HEK293 (cell line): Measurements from ENCODE around the gene COL4A1.

Experiments
- CTCF ChIA-PET: fragments of 350-600 bp; formaldehyde crosslinking; extraction: SDS; loops from one replicate; lab custom pipeline; 2021; ENCODE audit warnings: antibody characterized with exemption; lab: Yijun Ruan, JAX
- POLR2A ChIA-PET: fragments of 300-600 bp; formaldehyde crosslinking; extraction: SDS; loops from one replicate; lab custom pipeline; 2020; ENCODE audit warnings: antibody characterized with exemption, inconsistent platforms; lab: Yijun Ruan, JAX
- H3K27ac ChIP-seq: fragments of 200-500 bp; sonication (Bioruptor generic); 2 replicates; pipeline ENCODE4 v1.5.1; 2014; ENCODE audit warnings: low read depth, low read length, control low read depth, inconsistent platforms; ENCODE audit errors: extremely low read depth
- H3K36me3 ChIP-seq, 2 experiments: fragments of 200-500 bp in 1 of 2; sonication (Bioruptor generic) in 1 of 2; 1 replicate in 1 of 2; 2 replicates in 1 of 2; pipeline ENCODE4 v1.5.1; 2014 to 2017; ENCODE audit warnings: inconsistent platforms in 2 of 2, low read length in 2 of 2; ENCODE audit not compliant: control insufficient read depth in 2 of 2, insufficient read depth in 1 of 2
- H3K4me1 ChIP-seq: fragments of 200-500 bp; sonication (Bioruptor generic); 2 replicates; pipeline ENCODE4 v1.5.1; 2014; ENCODE audit warnings: mild to moderate bottlenecking, low read length, inconsistent platforms; ENCODE audit not compliant: control insufficient read depth, insufficient read depth
- H3K4me3 ChIP-seq: 2 replicates; pipeline ENCODE4 v1.5.1; 2011; ENCODE audit warnings: low read depth, mild to moderate bottlenecking, control low read depth, low read length, moderate library complexity
- H3K9me3 ChIP-seq: fragments of 200-500 bp; sonication (Bioruptor generic); 2 replicates; pipeline ENCODE4 v1.5.1; 2014; ENCODE audit warnings: low read depth, low read length, inconsistent platforms; ENCODE audit not compliant: control insufficient read depth, insufficient read depth
- BCL11B ChIP-seq: fragments of 450-650 bp; formaldehyde crosslinking; IDR thresholded peaks from 2 replicates; pipeline ENCODE4 v1.5.1; 2016; ENCODE audit warnings: low read depth, missing biosample characterization, missing genetic modification characterization
- IKZF3 ChIP-seq: fragments of 450-650 bp; IDR thresholded peaks from 2 replicates; pipeline ENCODE4 v1.5.0; 2018; ENCODE audit warnings: missing biosample characterization, mild to moderate bottlenecking, missing genetic modification characterization, moderate library complexity
- SCRT2 ChIP-seq: fragments of 450-650 bp; formaldehyde crosslinking; IDR thresholded peaks from 2 replicates; pipeline ENCODE4 v1.5.1; 2016; ENCODE audit warnings: missing biosample characterization, missing genetic modification characterization
- TSHZ1 ChIP-seq: fragments of 450-650 bp; formaldehyde crosslinking; IDR thresholded peaks from 2 replicates; pipeline ENCODE4 v1.5.1; 2016; ENCODE audit warnings: missing biosample characterization, missing genetic modification characterization, borderline replicate concordance
- ZFHX2 ChIP-seq: fragments of 450-650 bp; formaldehyde crosslinking; conservative IDR thresholded peaks from 2 replicates; pipeline ENCODE4 v1.5.1; 2016; ENCODE audit warnings: missing biosample characterization, missing genetic modification characterization
- ZFP69B ChIP-seq: fragments of 450-650 bp; formaldehyde crosslinking; IDR thresholded peaks from 2 replicates; pipeline ENCODE4 v1.5.1; 2016; ENCODE audit warnings: missing biosample characterization, missing genetic modification characterization
- ZNF114 ChIP-seq: fragments of 450-650 bp; formaldehyde crosslinking; IDR thresholded peaks from 2 replicates; pipeline ENCODE4 v1.5.0; 2017; ENCODE audit warnings: missing biosample characterization, missing genetic modification characterization
- ZNF174 ChIP-seq: fragments of 450-650 bp; formaldehyde crosslinking; IDR thresholded peaks from 2 replicates; pipeline ENCODE4 v1.5.0; 2017; ENCODE audit warnings: missing biosample characterization, mild to moderate bottlenecking, missing genetic modification characterization
- ZNF175 ChIP-seq: fragments of 450-650 bp; formaldehyde crosslinking; IDR thresholded peaks from 2 replicates; pipeline ENCODE4 v1.5.1; 2016; ENCODE audit warnings: missing biosample characterization, missing genetic modification characterization
- ZNF2 ChIP-seq: fragments of 450-650 bp; formaldehyde crosslinking; IDR thresholded peaks from 2 replicates; pipeline ENCODE4 v1.5.1; 2016; ENCODE audit warnings: missing biosample characterization, missing genetic modification characterization
- ZNF221 ChIP-seq: fragments of 450-650 bp; formaldehyde crosslinking; IDR thresholded peaks from 2 replicates; pipeline ENCODE4 v1.5.1; 2017; ENCODE audit warnings: missing biosample characterization, missing genetic modification characterization, borderline replicate concordance
- ZNF223 ChIP-seq: fragments of 450-650 bp; formaldehyde crosslinking; IDR thresholded peaks from 2 replicates; pipeline ENCODE4 v1.5.1; 2016; ENCODE audit warnings: missing biosample characterization, missing genetic modification characterization
- ZNF23 ChIP-seq: fragments of 450-650 bp; formaldehyde crosslinking; IDR thresholded peaks from 2 replicates; pipeline ENCODE4 v1.5.1; 2016; ENCODE audit warnings: missing biosample characterization, missing genetic modification characterization, borderline replicate concordance
- ZNF239 ChIP-seq: fragments of 450-650 bp; formaldehyde crosslinking; IDR thresholded peaks from 2 replicates; pipeline ENCODE4 v1.5.1; 2016; ENCODE audit warnings: missing biosample characterization, missing genetic modification characterization
- ZNF302 ChIP-seq: fragments of 450-650 bp; formaldehyde crosslinking; IDR thresholded peaks from 2 replicates; pipeline ENCODE4 v1.5.1; 2016; ENCODE audit warnings: missing biosample characterization, missing genetic modification characterization, low read depth
- ZNF510 ChIP-seq: fragments of 450-650 bp; formaldehyde crosslinking; IDR thresholded peaks from 2 replicates; pipeline ENCODE4 v1.5.1; 2018; ENCODE audit warnings: mild to moderate bottlenecking, missing genetic modification characterization, missing biosample characterization; ENCODE audit not compliant: insufficient replicate concordance
- ZNF521 ChIP-seq: fragments of 450-650 bp; formaldehyde crosslinking; IDR thresholded peaks from 2 replicates; pipeline ENCODE4 v1.5.1; 2017; ENCODE audit warnings: missing biosample characterization, mild to moderate bottlenecking, missing genetic modification characterization
- ZNF555 ChIP-seq: fragments of 450-650 bp; formaldehyde crosslinking; conservative IDR thresholded peaks from 2 replicates; pipeline ENCODE4 v1.5.1; 2017; ENCODE audit warnings: missing biosample characterization, mild to moderate bottlenecking, missing genetic modification characterization, inconsistent platforms
- ZNF561 ChIP-seq: fragments of 450-650 bp; IDR thresholded peaks from 2 replicates; pipeline ENCODE4 v1.5.1; 2018; ENCODE audit warnings: missing biosample characterization, missing genetic modification characterization, borderline replicate concordance
- ZNF585B ChIP-seq: fragments of 450-650 bp; formaldehyde crosslinking; IDR thresholded peaks from 2 replicates; pipeline ENCODE4 v1.5.1; 2016; ENCODE audit warnings: missing biosample characterization, missing genetic modification characterization
- ZNF785 ChIP-seq: fragments of 450-650 bp; formaldehyde crosslinking; IDR thresholded peaks from 2 replicates; pipeline ENCODE4 v1.5.1; 2016; ENCODE audit warnings: missing biosample characterization, missing genetic modification characterization
- ZSCAN4 ChIP-seq: fragments of 450-650 bp; formaldehyde crosslinking; IDR thresholded peaks from 2 replicates; pipeline ENCODE4 v1.5.1; 2017; ENCODE audit warnings: missing biosample characterization, missing genetic modification characterization

COL4A1 gene

GRCh38 chr13:110195547-110196485, 111.1 kb downstream of the COL4A1 start:
- H3K36me3 ChIP-seq, result peaks cover 0 to 14% of the 10 kb centered on the region in 2 experiments; a peak in 1 of 3 replicates
- no peak for TF ChIP-seq ZNF239
- TF ChIP-seq TSHZ1 (tag by site-specific recombination), result no peak
- no peak for TF ChIP-seq ZNF175 (tag by site-specific recombination)
- TF ChIP-seq ZSCAN4 (tag by site-specific recombination), result no peak
- no peaks in the 10 kb centered on the region for H3K9me3 ChIP-seq
- ChIA-PET CTCF (no interaction called here), POLR2A (no interaction called here)
- H3K4me3 ChIP-seq, result no peak overlapping the region
- no peaks in the 10 kb centered on the region for H3K4me1 ChIP-seq
- no peak overlapping the region for H3K27ac ChIP-seq

DNA sequence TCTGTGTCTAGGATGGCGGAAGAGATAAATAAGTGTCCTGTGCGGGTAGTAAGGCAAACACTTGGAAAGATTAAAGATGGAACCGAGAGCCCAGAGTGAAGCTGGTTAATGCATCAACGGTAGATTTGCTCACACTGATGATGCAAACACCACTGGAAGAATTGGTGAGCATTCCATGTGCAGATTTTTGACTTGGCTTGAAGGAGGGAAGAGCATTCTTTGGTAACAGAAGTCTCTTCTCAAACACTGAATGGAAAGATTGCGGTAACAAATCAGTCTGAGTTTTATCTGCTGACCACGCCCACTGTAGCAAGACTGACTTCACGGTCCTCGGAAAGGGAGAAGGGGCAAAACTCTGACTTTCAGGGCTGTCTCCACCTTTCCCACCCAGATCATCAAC, 112.5 kb downstream of the COL4A1 start:
- H3K4me1 ChIP-seq, result no peaks in the 10 kb centered on the region
- peaks cover 0 to 14% of the 10 kb centered on the region in 2 experiments; a peak in 1 of 3 replicates for H3K36me3 ChIP-seq
- CTCF ChIA-PET, result no interaction called here
- TF ChIP-seq SCRT2, result no peak
- no peak for TF ChIP-seq ZNF23
- no peak for TF ChIP-seq ZNF510 (tag by site-specific recombination)
- TF ChIP-seq ZNF521 (tag by site-specific recombination), result no peak
- TF ChIP-seq ZNF555 (tag by site-specific recombination), result no peak
- no peak for TF ChIP-seq ZNF223 (tag by site-specific recombination)
- TF ChIP-seq ZNF585B (tag by site-specific recombination), result no peak
- POLR2A ChIA-PET, result no interaction called here
- H3K9me3 ChIP-seq, result no peaks in the 10 kb centered on the region
- no peak overlapping the region for H3K4me3 ChIP-seq
- H3K27ac ChIP-seq, result no peak overlapping the region

DNA sequence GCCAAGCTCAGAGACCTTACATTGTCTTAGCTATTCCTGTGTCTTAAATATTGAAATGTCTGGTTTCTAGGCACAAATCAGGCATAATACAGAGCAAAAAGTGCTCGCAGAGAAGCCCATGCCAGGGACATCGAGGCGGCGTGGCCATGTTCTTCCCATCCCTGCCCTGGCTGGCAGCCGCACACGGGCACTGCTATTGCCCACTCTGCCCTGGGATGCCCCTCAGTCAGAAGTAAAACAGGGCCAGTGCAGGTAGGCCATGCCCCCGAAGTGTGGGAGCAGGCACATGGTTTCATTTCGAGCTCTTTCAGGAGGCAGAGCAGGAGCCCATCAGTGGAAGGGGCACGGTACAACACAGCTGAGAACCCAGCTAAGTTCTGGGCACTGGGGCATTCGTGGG, 113.5 kb downstream of the COL4A1 start:
- ChIA-PET CTCF (no interaction called here), POLR2A (interaction anchor here (0.5 kb wide), 1 partner anchor 377 kb away, joined by 3 read pairs; no protein-coding TSS in a partner anchor)

GRCh38 chr13:110192472-110192871, 114.5 kb downstream of the COL4A1 start:
- no peak overlapping the region for H3K4me3 ChIP-seq
- H3K4me1 ChIP-seq, result peaks cover 3% of the 10 kb centered on the region; the same call in 1 of the 2 replicates
- ChIA-PET CTCF (no interaction called here), POLR2A (no interaction called here)
- no peak overlapping the region for H3K27ac ChIP-seq
- peaks cover 0 to 11% of the 10 kb centered on the region in 2 experiments; a peak in 1 of 3 replicates for H3K36me3 ChIP-seq
- no peak for TF ChIP-seq ZNF174 (tag by site-specific recombination)
- no peak for TF ChIP-seq ZNF785 (tag by site-specific recombination)
- TF ChIP-seq IKZF3 (tag by site-specific recombination), result no peak
- no peak for TF ChIP-seq ZFHX2 (tag by site-specific recombination)
- no peak for TF ChIP-seq ZNF561 (tag by site-specific recombination)
- TF ChIP-seq ZNF2 (tag by site-specific recombination), result no peak
- TF ChIP-seq ZNF221, result no peak
- TF ChIP-seq BCL11B (tag by site-specific recombination), result no peak
- no peaks in the 10 kb centered on the region for H3K9me3 ChIP-seq

More for the DNA sequence above, 113.5 kb downstream of the COL4A1 start:
- Histone ChIP-seq H3K9me3 (no peaks in the 10 kb centered on the region), H3K4me3 (no peak overlapping the region), H3K36me3 (peaks cover 0 to 14% of the 10 kb centered on the region in 2 experiments; a peak in 1 of 3 replicates), H3K4me1 (no peaks in the 10 kb centered on the region), H3K27ac (no peak overlapping the region)
- no peak for TF ChIP-seq ZFP69B
- TF ChIP-seq ZNF114 (tag by site-specific recombination), result no peak
- TF ChIP-seq ZNF302 (tag by site-specific recombination), result no peak
